ENCODE data around the gene PTPN4.

The PTPN4 gene

DNA sequence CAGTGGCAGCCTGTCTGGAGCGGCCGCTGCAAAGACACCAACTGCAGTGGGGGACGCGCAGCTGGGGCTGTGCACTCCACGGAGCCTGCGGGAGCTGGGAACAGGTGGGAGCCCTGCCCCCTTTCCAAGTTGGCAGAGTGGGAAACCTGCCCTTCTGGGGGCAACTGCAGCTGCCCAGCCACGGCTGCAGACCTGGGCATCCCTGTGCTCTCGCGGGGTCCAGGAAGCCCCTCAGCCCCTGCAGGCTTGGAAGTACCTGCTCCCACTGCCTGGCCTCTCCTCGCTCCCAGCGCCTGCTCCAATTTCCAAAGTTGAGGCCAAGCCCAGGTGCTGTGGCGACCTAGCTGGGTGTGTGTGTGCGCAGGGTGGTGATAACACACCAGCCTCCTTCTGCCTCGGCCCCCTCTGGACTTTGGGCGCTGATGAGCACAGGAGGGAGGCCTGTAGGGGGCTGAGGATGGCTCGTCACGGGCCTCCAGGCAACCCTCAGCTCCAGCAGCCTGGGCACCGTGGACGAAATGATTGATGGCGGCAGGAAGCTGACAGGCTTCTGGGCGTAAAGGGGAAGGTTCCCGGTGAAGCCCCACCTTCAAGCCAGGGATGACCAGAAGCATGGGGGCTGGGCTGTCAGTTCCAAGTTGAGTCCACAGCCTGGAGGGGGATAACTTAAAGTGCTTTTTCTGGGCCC is 76.9 kb downstream of the PTPN4 start:
- intact Hi-C loops (cut with DNase I; ENCODE audit: low total_unique reads) = no loop called here

DNA sequence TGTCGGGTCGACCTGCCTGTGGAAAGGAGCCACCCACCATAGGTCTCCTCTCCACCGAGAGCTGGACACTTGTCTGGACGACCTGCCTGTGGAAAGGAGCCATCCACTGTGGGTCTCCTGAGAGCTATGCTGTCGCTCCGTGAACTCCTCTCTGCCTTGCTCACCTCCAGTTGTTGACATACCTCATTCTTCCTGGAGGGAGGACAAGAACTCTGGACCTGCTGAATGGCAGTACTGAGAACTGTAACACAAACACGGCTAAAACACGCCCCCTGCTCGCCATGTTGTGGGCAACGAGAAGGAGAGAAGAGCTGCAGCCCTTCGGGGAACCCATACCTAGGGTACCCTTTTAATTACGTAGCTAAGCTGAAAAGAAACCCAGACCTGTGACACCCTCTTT is 77.6 kb downstream of the PTPN4 start:
- Histone ChIP-seq H3K36me3 (no peaks in the 10 kb centered on the region), H3K4me3 (no peak overlapping the region), H3K9me3 (no peaks in the 10 kb centered on the region), H3K27ac (no peak overlapping the region), H3K4me1 (peaks cover 0 to 6% (median 0%) of the 10 kb centered on the region in 4 donors), H3K27me3 (no peaks in the 10 kb centered on the region)
- intact Hi-C loops (cut with DNase I; ENCODE audit: low total_unique reads) = no loop called here
- DNase-seq = no peak
- TF ChIP-seq CTCF (IDR thresholded peaks at IDR 0.05) = no peak

More for the DNA sequence above, 76.9 kb downstream of the PTPN4 start:
- no peak overlapping the region for H3K4me3 ChIP-seq
- H3K9me3 ChIP-seq = no peaks in the 10 kb centered on the region
- TF ChIP-seq CTCF (IDR thresholded peaks at IDR 0.05) = no peak
- DNase-seq = no peak
- no peaks in the 10 kb centered on the region for H3K27me3 ChIP-seq
- H3K27ac ChIP-seq = no peak overlapping the region
- H3K4me1 ChIP-seq = peaks cover 0 to 6% (median 0%) of the 10 kb centered on the region in 4 donors
- H3K36me3 ChIP-seq = no peaks in the 10 kb centered on the region

GRCh38 chr2:119837759-119838158 is 78.0 kb downstream of the PTPN4 start:
- Histone ChIP-seq H3K36me3 (no peaks in the 10 kb centered on the region), H3K4me1 (peaks cover 0 to 6% (median 0%) of the 10 kb centered on the region in 4 donors), H3K4me3 (no peak overlapping the region), H3K9me3 (no peaks in the 10 kb centered on the region), H3K27me3 (no peaks in the 10 kb centered on the region), H3K27ac (no peak overlapping the region)
- no peak for TF ChIP-seq CTCF (IDR thresholded peaks at IDR 0.05)
- DNase-seq = no peak
- intact Hi-C loops (cut with DNase I; ENCODE audit: low total_unique reads) = no loop called here

- Histone ChIP-seq H3K27ac (no peak overlapping the region), H3K36me3 (no peaks in the 10 kb centered on the region), H3K9me3 (no peaks in the 10 kb centered on the region), H3K4me1 (peaks cover 0 to 6% (median 0%) of the 10 kb centered on the region in 4 donors), H3K4me3 (no peak overlapping the region), H3K27me3 (no peaks in the 10 kb centered on the region)
- no peak for TF ChIP-seq CTCF (IDR thresholded peaks at IDR 0.05)
- no peak for DNase-seq
- intact Hi-C loops (cut with DNase I; ENCODE audit: low total_unique reads) = no loop called here
Measured at GRCh38 chr2:119838179-119838578, 78.5 kb downstream of the PTPN4 start.

- Histone ChIP-seq H3K27ac (no peak overlapping the region), H3K4me1 (peaks cover 0 to 6% (median 0%) of the 10 kb centered on the region in 4 donors), H3K27me3 (no peaks in the 10 kb centered on the region), H3K4me3 (no peak overlapping the region), H3K9me3 (no peaks in the 10 kb centered on the region), H3K36me3 (no peaks in the 10 kb centered on the region)
- intact Hi-C loops (cut with DNase I; ENCODE audit: low total_unique reads) = no loop called here
- TF ChIP-seq CTCF (IDR thresholded peaks at IDR 0.05) = no peak
- DNase-seq = no peak
Measured at GRCh38 chr2:119841550-119841949, 81.8 kb downstream of the PTPN4 start.
